K562 (cell line): ENCODE data around the gene CLCN2. TPM values are rescaled to one million over a fixed set of nuclear protein-coding genes. Genes with fewer than 3 reads are reported as not detected.

Experiments
- ATAC-seq: fragments of 200-7000 bp; cut with Tn5 transposase; 3 replicates; pipeline ENCODE4 v1.9.1; 2020; ENCODE audit warnings: moderate library complexity
- BruUV-seq: library from RNA; stranded (reverse); fragments of 400-500 nt; replicated peaks from 2 replicates; lab custom pipeline; 2021; lab: Mats Ljungman, UMichigan
- CTCF ChIA-PET: fragments of 300-600 bp; formaldehyde crosslinking; extraction: SDS; loops from one replicate; lab custom pipeline; 2021; ENCODE audit warnings: low intra/inter-chr PET ratio; lab: Yijun Ruan, JAX
- POLR2A ChIA-PET: fragments of 300-600, 350-650 bp; sonication (Branson Sonifier 250); formaldehyde crosslinking; extraction: SDS; loops from one replicate; lab custom pipeline; 2021; ENCODE audit warnings: antibody characterized with exemption, inconsistent platforms; lab: Yijun Ruan, JAX
- DNase-seq, 4 experiments: peaks; one replicate each; pipeline versions ENCODE4 v3.0.0 to v3.0.0-alpha.2; 2011 to 2018; ENCODE audit warnings: low spot score in 3 of 4, mixed read lengths in 3 of 4; ENCODE audit errors: extremely low read depth in 1 of 4
- FAIRE-seq: peaks from 2 replicates; lab custom pipeline; 2011; peaks lifted over from hg19 to GRCh38; lab: Jason Lieb, UNC
- H2AFZ ChIP-seq: 2 replicates; pipeline ENCODE4 v1.6.0; 2011; ENCODE audit warnings: low read depth, low read length, control low read depth, inconsistent platforms
- H3K27ac ChIP-seq: fragments of 200-600 bp; 3 replicates; pipeline ENCODE4 v1.8.0; 2011; ENCODE audit warnings: low read depth, mild to moderate bottlenecking, control low read depth, inconsistent platforms, low read length, moderate library complexity, mixed read lengths; ENCODE audit errors: extremely low read depth
- H3K27me3 ChIP-seq, 2 experiments: fragments of 300-600 bp in 1 of 2; 2 replicates in 1 of 2; 3 replicates in 1 of 2; pipeline versions ENCODE4 v1.6.0 to v1.8.0; 2011; ENCODE audit warnings: inconsistent platforms in 2 of 2, low read length in 2 of 2, mild to moderate bottlenecking in 1 of 2, mixed read lengths in 1 of 2, moderate library complexity in 1 of 2; ENCODE audit not compliant: control insufficient read depth in 2 of 2, insufficient read depth in 2 of 2
- H3K36me3 ChIP-seq: fragments of 300-600 bp; 3 replicates; pipeline ENCODE4 v1.8.0; 2011; ENCODE audit warnings: mild to moderate bottlenecking, low read length, inconsistent platforms; ENCODE audit not compliant: control insufficient read depth, insufficient read depth
- H3K4me1 ChIP-seq, 2 experiments: fragments of 200-600 bp in 1 of 2; replicated peaks in 1 of 2; 2 replicates in 1 of 2; 3 replicates in 1 of 2; pipeline versions ENCODE4 v1.5.1 to v1.8.0; 2011; ENCODE audit warnings: inconsistent platforms in 2 of 2, low read length in 2 of 2, mild to moderate bottlenecking in 1 of 2, mixed read lengths in 1 of 2, moderate library complexity in 1 of 2; ENCODE audit not compliant: control insufficient read depth in 2 of 2, insufficient read depth in 2 of 2
- H3K4me2 ChIP-seq: 2 replicates; pipeline ENCODE4 v1.6.1; 2011; ENCODE audit warnings: low read length, control low read depth, inconsistent platforms, mixed read lengths; ENCODE audit not compliant: insufficient read depth
- H3K4me3 ChIP-seq: fragments of 200-600 bp; sonication (generic), shearing (Covaris generic); 2 replicates; pipeline ENCODE4 v1.5.1; 2016; ENCODE audit warnings: control low read depth, inconsistent platforms
- H3K79me2 ChIP-seq: fragments of 200-600 bp; 3 replicates; pipeline ENCODE4 v1.8.0; 2011; ENCODE audit warnings: low read length, inconsistent platforms; ENCODE audit not compliant: control insufficient read depth, insufficient read depth
- H3K9ac ChIP-seq, 2 experiments: 2 replicates each; pipeline versions ENCODE4 v1.6.0 to v1.6.1; 2011; ENCODE audit warnings: low read depth in 2 of 2, low read length in 2 of 2, control low read depth in 1 of 2, inconsistent platforms in 1 of 2, mild to moderate bottlenecking in 1 of 2, mixed read lengths in 1 of 2; ENCODE audit not compliant: insufficient read depth in 1 of 2
- H3K9me1 ChIP-seq: one replicate; pipeline ENCODE4 v1.6.0; 2011; ENCODE audit warnings: inconsistent platforms, mild to moderate bottlenecking, low read length, moderate library complexity; ENCODE audit not compliant: control insufficient read depth, insufficient read depth
- H3K9me3 ChIP-seq: replicated peaks from 2 replicates; pipeline ENCODE4 v1.5.1; 2011; ENCODE audit warnings: low read depth, low read length, inconsistent platforms; ENCODE audit not compliant: control insufficient read depth, insufficient read depth
- H4K20me1 ChIP-seq: replicated peaks from 2 replicates; pipeline ENCODE4 v1.6.1; 2011; ENCODE audit warnings: low read length, inconsistent platforms, mixed read lengths; ENCODE audit not compliant: control insufficient read depth, insufficient read depth
- DDX20 ChIP-seq: fragments of 450-650 bp; IDR thresholded peaks from 2 replicates; pipeline ENCODE4 v1.6.1; 2016; ENCODE audit warnings: missing genetic modification characterization, low read depth, mild to moderate bottlenecking, missing compliant biosample characterization, moderate library complexity
- HNRNPH1 ChIP-seq: fragments of 200-400 bp; formaldehyde crosslinking; optimal IDR thresholded peaks from 2 replicates; pipeline ENCODE3; 2017; ENCODE audit warnings: low read depth, mild to moderate bottlenecking, low read length, moderate library complexity
- KDM1A ChIP-seq, 2 experiments: fragments of 450-650 bp; IDR thresholded peaks; 2 replicates each; pipeline ENCODE4 v1.6.1; 2016; ENCODE audit warnings: mild to moderate bottlenecking in 2 of 2
- NEUROD1 ChIP-seq: fragments of 150-350 bp; IDR thresholded peaks from 2 replicates; pipeline ENCODE4 v1.6.1; 2014; ENCODE audit warnings: borderline replicate concordance, low read length, low read depth; ENCODE audit not compliant: partially characterized antibody
- PHB ChIP-seq: fragments of 250-450 bp; sonication (Bioruptor Pico); IDR thresholded peaks from 2 replicates; pipeline ENCODE4 v1.5.0; 2021
- RAD21 ChIP-seq, 2 experiments: fragments of 250-450 bp in 1 of 2; fragments of 450-650 bp in 1 of 2; sonication (Bioruptor Pico) in 1 of 2; formaldehyde crosslinking in 1 of 2; IDR thresholded peaks in 1 of 2; conservative IDR thresholded peaks in 1 of 2; 2 replicates each; pipeline versions ENCODE4 v1.4.0 to v1.8.0; 2020 to 2022; ENCODE audit warnings: mild to moderate bottlenecking in 2 of 2, moderate library complexity in 1 of 2
- RBM17 ChIP-seq: fragments of 200-400 bp; formaldehyde crosslinking; IDR thresholded peaks from 2 replicates; pipeline ENCODE4 v1.6.1; 2017; ENCODE audit warnings: low read depth, mild to moderate bottlenecking, low read length, borderline replicate concordance
- SNIP1 ChIP-seq: fragments of 450-650 bp; IDR thresholded peaks from 2 replicates; pipeline ENCODE4 v1.7.1; 2017; ENCODE audit warnings: low read depth, mild to moderate bottlenecking
- STAG1 ChIP-seq: sonication (generic); formaldehyde crosslinking; IDR thresholded peaks from 2 replicates; pipeline ENCODE4 v1.5.0; 2020; ENCODE audit warnings: missing genetic modification reagents, borderline replicate concordance
- ZNF507 ChIP-seq: conservative IDR thresholded peaks from 2 replicates; pipeline ENCODE4 v1.6.1; 2017; ENCODE audit warnings: missing genetic modification characterization, missing compliant biosample characterization
- ZNF668 ChIP-seq: fragments of 250-450 bp; sonication (Bioruptor Pico); IDR thresholded peaks from 2 replicates; pipeline ENCODE4 v1.8.0; 2022; ENCODE audit warnings: mild to moderate bottlenecking, inconsistent platforms
- WGBS: fragments of 100-300 bp; shearing (Covaris generic); methylation state at CpG from one replicate; pipeline ENCODE4 v1.1.6; 2016; ENCODE audit warnings: low coverage, mixed read lengths; ENCODE audit not compliant: insufficient coverage; ENCODE audit errors: missing lambda C conversion rate; 5-methylcytosine and 5-hydroxymethylcytosine counted together
- in situ Hi-C: fragments of 300-500 bp; cut with MboI; formaldehyde crosslinking; loops from 4 replicates; pipeline ENCODE4 v1.15.0; 2018; ENCODE audit warnings: inconsistent platforms, mixed read lengths
- intact Hi-C: fragments of 100-400 bp; cut with micrococcal nuclease; formaldehyde crosslinking; loops from 2 replicates; pipeline ENCODE4 v1.14.2; 2022
- polyA plus RNA-seq, 8 experiments: library from polyadenylated mRNA; depleted of rRNA in 4 of 8; stranded (reverse) in 5 of 8; unstranded in 3 of 8; fragments of >200 nt; fragmentation: Nextera tagmentation in 2 of 8; fragmentation: Illumina TruSeq in 1 of 8; extraction: Ambion mirVana in 2 of 8; extraction: Trizol in 1 of 8; gene quantifications; 2 replicates each; pipeline versions ENCODE4 v1.2.1 to v1.2.3, GENCODE V29; 2011 to 2014; ENCODE audit warnings: inconsistent platforms in 1 of 8, missing spikeins in 1 of 8
- total RNA-seq, 7 experiments: library from RNA; depleted of rRNA in 6 of 7; stranded (reverse); fragments of >200 nt in 6 of 7; fragmentation: Illumina TruSeq in 2 of 7; extraction: Trizol in 2 of 7; gene quantifications; 2 replicates each; pipeline versions ENCODE4 v1.2.1 to v1.2.3, GENCODE V29; 2011 to 2021; ENCODE audit warnings: low replicate concordance in 1 of 7
- TF ChIP-seq, protein P1 (sequence below): fragments of 450-650 bp; formaldehyde crosslinking; IDR thresholded peaks from 2 replicates; pipeline ENCODE4 v1.4.0; 2022; ENCODE audit warnings: mild to moderate bottlenecking, moderate library complexity
- TF ChIP-seq, protein P2 (sequence below), 2 experiments: fragments of 450-650 bp in 1 of 2; sonication (generic) in 1 of 2; formaldehyde crosslinking in 1 of 2; IDR thresholded peaks in 1 of 2; conservative IDR thresholded peaks in 1 of 2; 2 replicates each; pipeline versions ENCODE4 v1.6.1 to v1.8.1; 2016 to 2023; ENCODE audit warnings: mild to moderate bottlenecking in 2 of 2, moderate library complexity in 2 of 2, inconsistent platforms in 1 of 2, missing genetic modification reagents in 1 of 2
- TF ChIP-seq, protein P3 (sequence below): fragments of 250-450 bp; sonication (Bioruptor Pico); IDR thresholded peaks from 2 replicates; pipeline ENCODE4 v1.4.0; 2020; ENCODE audit warnings: mild to moderate bottlenecking, moderate library complexity
- TF ChIP-seq, protein P4 (sequence below): IDR thresholded peaks from 2 replicates; pipeline ENCODE4 v1.6.1; 2011; ENCODE audit warnings: borderline replicate concordance, low read depth, mild to moderate bottlenecking, moderate library complexity, low read length; ENCODE audit not compliant: insufficient read depth, poor library complexity, severe bottlenecking

CLCN2 gene
- total and polyA plus RNA-seq, 9 of the 15 experiments (the other 6 are each of a cell fraction or from before 2014, with no cell fraction given) = 0.10 to 14.0 (median 6.9) TPM

DNA sequence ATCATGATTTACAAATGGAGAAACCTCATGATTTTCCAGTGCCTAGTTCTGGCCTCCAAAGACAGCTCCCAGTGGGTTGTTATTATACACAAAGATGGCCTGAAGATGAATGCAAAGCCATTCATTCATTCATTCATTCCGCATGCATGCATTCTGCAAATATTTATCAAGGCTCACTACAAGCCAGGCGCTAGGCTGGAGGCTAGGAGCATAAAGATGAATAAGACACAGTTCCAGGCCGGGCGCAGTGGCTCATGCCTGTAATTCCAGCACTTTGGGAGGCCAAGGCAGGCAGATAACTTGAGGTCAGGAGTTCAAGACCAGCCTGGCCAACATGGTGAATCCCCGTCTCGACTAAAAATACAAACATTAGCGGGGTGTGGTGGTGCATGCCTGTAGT lies 64.8 kb downstream of the CLCN2 start:
- H3K27me3 ChIP-seq = peaks cover 13 to 17% of the 10 kb centered on the region in 2 experiments; a peak in 4 of 5 replicates
- ATAC-seq (no peak), FAIRE-seq (no peak), DNase-seq (no peak)
- no peaks in the 10 kb centered on the region for H3K9me1 ChIP-seq
- intact Hi-C loops = loop anchor here (5.0 kb wide), 1 partner anchor 124 kb away; the partner anchor contains the start of gene AP2M1
- peaks cover 18% of the 10 kb centered on the region for H3K36me3 ChIP-seq
- H3K4me2 ChIP-seq = no peak overlapping the region
- H3K4me3 ChIP-seq = no peak overlapping the region
- peaks cover 25% of the 10 kb centered on the region for H3K79me2 ChIP-seq
- no peak overlapping the region for H3K27ac ChIP-seq
- no TSS peak for BruUV-seq
- peaks cover 7 to 18% of the 10 kb centered on the region in 2 experiments; a peak in 4 of 5 replicates for H3K4me1 ChIP-seq
- ChIA-PET CTCF (no interaction called here), POLR2A (no interaction called here)
- no peaks in the 10 kb centered on the region; the same call in 1 of the 2 replicates for H4K20me1 ChIP-seq
- in situ Hi-C loops = no loop called here
- 58% methylated on average over 7 of the region's 7 CpGs for WGBS
- no peak overlapping the region for H2AFZ ChIP-seq
- H3K9me3 ChIP-seq = no peaks in the 10 kb centered on the region
- H3K9ac ChIP-seq = no peak overlapping the region
- TF ChIP-seq, protein P1, sequence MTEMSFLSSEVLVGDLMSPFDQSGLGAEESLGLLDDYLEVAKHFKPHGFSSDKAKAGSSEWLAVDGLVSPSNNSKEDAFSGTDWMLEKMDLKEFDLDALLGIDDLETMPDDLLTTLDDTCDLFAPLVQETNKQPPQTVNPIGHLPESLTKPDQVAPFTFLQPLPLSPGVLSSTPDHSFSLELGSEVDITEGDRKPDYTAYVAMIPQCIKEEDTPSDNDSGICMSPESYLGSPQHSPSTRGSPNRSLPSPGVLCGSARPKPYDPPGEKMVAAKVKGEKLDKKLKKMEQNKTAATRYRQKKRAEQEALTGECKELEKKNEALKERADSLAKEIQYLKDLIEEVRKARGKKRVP (CRISPR knock-in tag) = no peak
- no peak for TF ChIP-seq PHB (CRISPR knock-in tag)
- no peak for TF ChIP-seq KDM1A (IDR thresholded peaks at IDR 0.05)
- TF ChIP-seq HNRNPH1 = no peak
- TF ChIP-seq, protein P2, sequence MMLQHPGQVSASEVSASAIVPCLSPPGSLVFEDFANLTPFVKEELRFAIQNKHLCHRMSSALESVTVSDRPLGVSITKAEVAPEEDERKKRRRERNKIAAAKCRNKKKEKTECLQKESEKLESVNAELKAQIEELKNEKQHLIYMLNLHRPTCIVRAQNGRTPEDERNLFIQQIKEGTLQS (IDR thresholded peaks at IDR 0.05) = no peak
- TF ChIP-seq, protein P2 (CRISPR knock-in tag; conservative IDR thresholded peaks at IDR 0.05) = no peak
- TF ChIP-seq STAG1 (CRISPR knock-in tag) = no peak
- no peak for TF ChIP-seq SNIP1
- no peak for TF ChIP-seq RAD21 (CRISPR knock-in tag; conservative IDR thresholded peaks at IDR 0.05 in 1 of 2, IDR thresholded peaks at IDR 0.05 in 1 of 2)
- TF ChIP-seq, protein P3, sequence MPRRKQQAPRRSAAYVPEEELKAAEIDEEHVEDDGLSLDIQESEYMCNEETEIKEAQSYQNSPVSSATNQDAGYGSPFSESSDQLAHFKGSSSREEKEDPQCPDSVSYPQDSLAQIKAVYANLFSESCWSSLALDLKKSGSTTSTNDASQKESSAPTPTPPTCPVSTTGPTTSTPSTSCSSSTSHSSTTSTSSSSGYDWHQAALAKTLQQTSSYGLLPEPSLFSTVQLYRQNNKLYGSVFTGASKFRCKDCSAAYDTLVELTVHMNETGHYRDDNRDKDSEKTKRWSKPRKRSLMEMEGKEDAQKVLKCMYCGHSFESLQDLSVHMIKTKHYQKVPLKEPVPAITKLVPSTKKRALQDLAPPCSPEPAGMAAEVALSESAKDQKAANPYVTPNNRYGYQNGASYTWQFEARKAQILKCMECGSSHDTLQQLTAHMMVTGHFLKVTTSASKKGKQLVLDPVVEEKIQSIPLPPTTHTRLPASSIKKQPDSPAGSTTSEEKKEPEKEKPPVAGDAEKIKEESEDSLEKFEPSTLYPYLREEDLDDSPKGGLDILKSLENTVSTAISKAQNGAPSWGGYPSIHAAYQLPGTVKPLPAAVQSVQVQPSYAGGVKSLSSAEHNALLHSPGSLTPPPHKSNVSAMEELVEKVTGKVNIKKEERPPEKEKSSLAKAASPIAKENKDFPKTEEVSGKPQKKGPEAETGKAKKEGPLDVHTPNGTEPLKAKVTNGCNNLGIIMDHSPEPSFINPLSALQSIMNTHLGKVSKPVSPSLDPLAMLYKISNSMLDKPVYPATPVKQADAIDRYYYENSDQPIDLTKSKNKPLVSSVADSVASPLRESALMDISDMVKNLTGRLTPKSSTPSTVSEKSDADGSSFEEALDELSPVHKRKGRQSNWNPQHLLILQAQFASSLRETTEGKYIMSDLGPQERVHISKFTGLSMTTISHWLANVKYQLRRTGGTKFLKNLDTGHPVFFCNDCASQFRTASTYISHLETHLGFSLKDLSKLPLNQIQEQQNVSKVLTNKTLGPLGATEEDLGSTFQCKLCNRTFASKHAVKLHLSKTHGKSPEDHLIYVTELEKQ (CRISPR knock-in tag) = no peak
- no peak for TF ChIP-seq DDX20 (tag)
- no peak for TF ChIP-seq NEUROD1
- TF ChIP-seq, protein P4, sequence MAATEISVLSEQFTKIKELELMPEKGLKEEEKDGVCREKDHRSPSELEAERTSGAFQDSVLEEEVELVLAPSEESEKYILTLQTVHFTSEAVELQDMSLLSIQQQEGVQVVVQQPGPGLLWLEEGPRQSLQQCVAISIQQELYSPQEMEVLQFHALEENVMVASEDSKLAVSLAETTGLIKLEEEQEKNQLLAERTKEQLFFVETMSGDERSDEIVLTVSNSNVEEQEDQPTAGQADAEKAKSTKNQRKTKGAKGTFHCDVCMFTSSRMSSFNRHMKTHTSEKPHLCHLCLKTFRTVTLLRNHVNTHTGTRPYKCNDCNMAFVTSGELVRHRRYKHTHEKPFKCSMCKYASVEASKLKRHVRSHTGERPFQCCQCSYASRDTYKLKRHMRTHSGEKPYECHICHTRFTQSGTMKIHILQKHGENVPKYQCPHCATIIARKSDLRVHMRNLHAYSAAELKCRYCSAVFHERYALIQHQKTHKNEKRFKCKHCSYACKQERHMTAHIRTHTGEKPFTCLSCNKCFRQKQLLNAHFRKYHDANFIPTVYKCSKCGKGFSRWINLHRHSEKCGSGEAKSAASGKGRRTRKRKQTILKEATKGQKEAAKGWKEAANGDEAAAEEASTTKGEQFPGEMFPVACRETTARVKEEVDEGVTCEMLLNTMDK = no peak
- TF ChIP-seq RBM17 = no peak
- no peak for TF ChIP-seq ZNF507 (tag)
- no peak for TF ChIP-seq ZNF668 (CRISPR knock-in tag)
